Stimulated activated CD8-positive, alpha-beta memory T cell treated with anti-CD3 and anti-CD28 coated beads, Interleukin-4, amount 100 ng/mL, for 24 hours (primary cell): ENCODE data around the gene ZNHIT2.
A peak's percentile ranks its signal among the peaks of the same experiment; 100 is the strongest.

Source experiments
- DNase-seq: peaks from one replicate; pipeline ENCODE4 v3.0.0-alpha.2; 2020; ENCODE audit warnings: low read depth

The ZNHIT2 gene

GRCh38 chr11:65103476-65103875 is 14.0 kb downstream of the ZNHIT2 start:
- DNase-seq, result no peak

DNA sequence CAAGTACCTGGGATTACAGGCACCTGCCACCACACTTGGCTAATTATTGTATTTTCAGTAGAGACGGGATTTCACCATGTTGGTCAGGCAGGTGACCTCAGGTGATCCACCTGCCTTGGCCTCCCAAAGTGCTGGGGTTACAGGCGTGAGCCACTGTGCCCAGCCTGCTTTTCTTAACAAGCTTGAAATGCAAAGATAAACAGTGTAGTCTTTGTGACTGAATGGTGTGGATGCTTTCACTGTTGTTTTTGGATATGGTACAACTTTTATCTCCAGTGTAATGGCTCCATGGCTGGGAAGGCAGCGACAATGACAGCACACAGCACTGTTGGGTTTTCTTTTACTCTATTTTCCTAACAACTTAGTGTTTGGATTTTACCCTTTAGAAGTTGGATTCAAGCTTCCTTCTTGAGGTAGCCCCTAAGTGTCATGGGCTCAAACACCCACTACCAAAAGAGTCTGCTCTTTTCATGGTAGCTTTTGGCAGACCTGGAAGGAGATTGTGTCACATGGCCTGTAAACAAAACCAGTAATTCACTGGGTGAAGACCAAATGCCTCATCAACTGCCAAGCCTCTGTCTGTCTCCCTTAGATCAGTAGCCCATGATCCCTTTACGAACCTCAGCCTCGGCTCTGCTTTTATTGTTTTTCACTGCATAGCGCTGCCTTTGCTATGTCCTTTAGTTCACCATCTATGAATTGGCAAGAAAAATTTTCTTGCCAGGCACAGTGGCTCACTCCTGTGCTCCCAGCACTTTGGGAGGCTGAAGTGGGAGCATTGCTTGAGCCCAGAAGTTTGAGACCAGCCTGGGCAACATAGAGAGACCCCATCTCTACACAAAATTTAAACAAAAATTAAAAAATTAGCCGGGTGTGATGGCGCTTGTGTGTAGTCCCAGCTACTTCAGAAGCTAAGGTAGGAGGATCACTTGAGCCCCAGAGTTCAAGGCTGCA is 15.1 kb downstream of the ZNHIT2 start:
- DNase-seq, result no peak

DNA sequence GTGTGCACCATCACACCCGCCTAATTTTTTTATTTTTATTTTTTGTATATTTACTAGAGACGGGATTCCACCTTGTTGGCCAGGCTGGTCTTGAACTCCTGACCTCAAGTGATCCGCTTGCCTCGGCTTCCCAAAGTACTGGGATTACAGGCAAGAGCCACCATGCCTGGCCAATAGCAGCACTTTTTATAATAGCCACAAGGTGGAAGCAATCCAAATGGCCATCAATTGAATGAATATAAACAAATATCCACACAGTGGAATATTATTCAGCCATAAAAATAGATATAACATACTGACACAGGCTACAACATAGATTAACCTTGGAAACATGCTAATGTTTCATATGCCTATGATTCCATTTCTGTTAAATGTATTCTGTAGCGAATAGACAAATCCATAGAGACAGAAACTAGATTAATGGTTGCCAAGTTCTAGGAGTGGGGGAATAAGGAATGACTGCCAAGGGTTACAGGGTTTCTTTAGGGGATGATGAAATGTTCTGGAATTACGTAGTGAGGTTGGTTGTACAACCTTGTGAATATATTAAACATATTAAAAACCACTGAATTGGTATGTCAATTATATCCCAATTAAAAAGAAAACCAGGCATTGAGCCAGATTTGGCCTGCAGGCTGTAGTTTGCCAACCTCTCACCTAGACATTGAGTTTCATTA is 16.7 kb downstream of the ZNHIT2 start:
- DNase-seq, result no peak

- DNase-seq, result no peak
These were observed 20.6 kb downstream of the ZNHIT2 start for GRCh38 chr11:65096926-65097325.

DNA sequence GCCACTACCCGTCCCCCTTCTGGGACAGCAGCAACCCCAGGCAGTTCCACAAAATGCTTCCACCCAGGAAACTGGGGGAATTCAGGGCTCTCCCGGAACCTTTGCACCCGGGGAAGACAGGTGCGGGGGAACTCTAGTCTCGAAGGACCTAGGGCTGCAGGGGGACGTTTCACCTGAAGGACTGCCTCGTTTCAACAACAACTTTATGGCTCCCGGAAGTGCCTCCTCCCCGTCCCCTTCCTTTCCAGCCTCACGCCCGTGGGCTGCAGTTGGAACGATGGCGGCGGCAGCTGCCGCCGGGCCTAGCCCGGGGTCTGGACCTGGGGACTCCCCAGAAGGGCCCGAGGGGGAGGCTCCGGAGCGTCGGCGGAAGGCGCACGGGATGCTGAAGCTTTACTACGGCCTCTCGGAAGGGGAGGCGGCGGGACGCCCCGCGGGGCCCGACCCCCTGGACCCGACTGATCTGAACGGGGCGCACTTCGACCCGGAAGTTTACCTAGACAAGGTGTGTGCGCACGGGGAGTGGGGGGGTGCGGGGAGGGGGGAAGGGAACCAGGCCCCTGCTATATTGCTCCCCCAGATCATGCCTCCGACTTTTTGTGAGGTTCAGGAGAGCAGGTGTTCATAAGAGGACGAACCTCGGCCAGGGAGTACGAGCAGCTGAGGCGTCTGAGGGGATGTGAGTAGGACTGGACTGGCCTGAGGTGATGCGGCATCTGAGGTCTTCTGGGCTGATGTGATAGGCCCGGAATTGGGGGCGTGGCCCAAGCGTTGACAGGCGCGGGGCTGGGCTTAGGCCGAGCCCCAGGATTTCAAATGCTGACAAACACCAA is 21.3 kb downstream of the ZNHIT2 start, which contains the start of gene VPS51:
Gene VPS51, plus strand, starts transcription at position 241 of the 833 bp plus-strand sequence. Its CDS starts 37 bp downstream, at position 278.
- peak; percentile 71 for DNase-seq

DNA sequence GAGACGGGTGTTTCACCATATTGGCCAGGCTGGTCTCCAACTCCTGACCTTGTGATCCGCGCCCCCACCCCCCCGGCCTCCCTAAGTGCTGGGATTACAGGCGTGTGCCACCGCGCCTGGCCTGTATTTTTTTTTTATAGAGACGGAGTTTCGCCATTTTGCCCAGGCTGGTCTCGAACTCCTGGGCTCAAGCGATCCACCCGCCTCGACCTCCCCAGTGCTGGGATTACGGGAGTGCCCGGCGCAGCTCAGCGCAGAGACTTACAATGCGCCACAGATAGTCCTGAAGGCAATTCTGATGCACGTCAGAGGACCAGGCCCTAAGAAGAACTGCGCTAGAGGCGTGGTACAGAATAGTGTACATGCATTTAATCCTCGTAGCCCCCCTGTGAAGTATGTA is 22.1 kb downstream of the ZNHIT2 start:
- DNase-seq, result no peak

GRCh38 chr11:65090628-65091027 is 26.9 kb downstream of the ZNHIT2 start:
- DNase-seq, result no peak

GRCh38 chr11:65089621-65090020 is 27.9 kb downstream of the ZNHIT2 start:
- DNase-seq, result no peak

DNA sequence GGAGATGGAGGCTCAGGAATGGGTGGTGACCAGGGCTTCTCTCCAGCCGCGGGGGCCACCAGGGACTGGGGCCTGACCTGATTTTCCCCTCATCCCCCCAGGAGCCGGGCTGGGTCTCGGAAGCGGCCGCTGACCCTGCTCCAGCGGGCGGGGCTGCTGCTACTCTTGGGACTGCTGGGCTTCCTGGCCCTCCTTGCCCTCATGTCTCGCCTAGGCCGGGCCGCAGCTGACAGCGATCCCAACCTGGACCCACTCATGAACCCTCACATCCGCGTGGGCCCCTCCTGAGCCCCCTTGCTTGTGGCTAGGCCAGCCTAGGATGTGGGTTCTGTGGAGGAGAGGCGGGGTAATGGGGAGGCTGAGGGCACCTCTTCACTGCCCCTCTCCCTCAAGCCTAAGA is 29.7 kb downstream of the ZNHIT2 start:
- no peak for DNase-seq

GRCh38 chr11:65087216-65087615 is 30.3 kb downstream of the ZNHIT2 start:
- DNase-seq, result no peak

- DNase-seq, result no peak
These were observed 30.7 kb downstream of the ZNHIT2 start for GRCh38 chr11:65086809-65087208.

DNA sequence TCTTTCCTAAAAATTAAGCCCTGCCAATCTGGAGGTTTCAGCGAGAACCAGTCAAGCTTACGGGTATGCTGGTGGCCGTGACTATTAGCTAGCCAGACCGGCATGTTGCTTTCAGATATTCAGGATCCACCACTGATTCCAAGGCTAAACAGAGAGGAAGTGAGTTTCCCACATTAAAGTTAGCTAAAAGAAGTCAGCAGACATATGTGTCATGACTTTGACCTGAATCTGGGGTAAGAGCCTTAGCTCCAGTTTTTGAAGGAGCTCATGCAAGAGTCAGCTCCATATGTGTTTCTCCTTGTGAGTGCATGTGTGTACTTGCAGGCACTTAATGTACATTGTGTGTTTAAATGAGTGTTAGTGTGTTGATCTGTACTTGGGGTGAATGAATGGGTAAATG is 32.1 kb downstream of the ZNHIT2 start:
- no peak for DNase-seq

GRCh38 chr11:65084598-65085375 is 32.7 kb downstream of the ZNHIT2 start:
- DNase-seq, result no peak

- peak; percentile 96 for DNase-seq
These were observed 33.5 kb downstream of the ZNHIT2 start, which contains the start of the genes CDCA5 and ZFPL1 for GRCh38 chr11:65083834-65084597. CDCA5 (minus strand) TSS chr11:65084040; CDS start chr11:65083978, 62 bp downstream. ZFPL1 (plus strand) TSS chr11:65084222; CDS start chr11:65084699, 477 bp downstream.

- DNase-seq, result no peak
These were observed 34.2 kb downstream of the ZNHIT2 start for GRCh38 chr11:65083134-65083833.

DNA sequence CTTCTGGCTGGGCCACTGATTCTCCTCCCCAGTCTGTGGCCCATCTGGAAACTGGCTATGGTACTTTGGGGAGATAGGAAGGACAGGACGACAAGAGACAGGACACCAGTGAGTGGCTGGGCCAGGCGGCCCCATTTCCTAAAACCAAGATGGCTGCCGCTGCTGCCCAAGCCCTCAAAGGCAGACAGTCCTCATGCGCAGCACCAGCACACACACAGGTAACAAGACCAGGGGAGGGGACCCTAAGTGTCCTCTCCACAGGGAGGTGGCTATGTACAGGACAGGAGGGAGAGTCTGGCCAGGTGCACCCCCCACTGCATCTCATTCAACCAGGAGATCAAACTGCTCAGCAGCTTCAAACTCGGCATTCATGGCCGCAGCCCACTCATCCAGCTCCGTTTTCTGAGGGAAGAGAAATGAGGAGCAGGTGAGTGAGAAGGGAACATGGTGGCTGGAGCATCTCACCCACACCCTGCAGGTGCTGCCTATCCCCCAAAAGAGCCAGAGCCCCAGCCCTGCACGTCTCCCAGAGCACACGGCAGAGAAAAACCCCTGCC is 38.6 kb downstream of the ZNHIT2 start:
- no peak for DNase-seq

DNA sequence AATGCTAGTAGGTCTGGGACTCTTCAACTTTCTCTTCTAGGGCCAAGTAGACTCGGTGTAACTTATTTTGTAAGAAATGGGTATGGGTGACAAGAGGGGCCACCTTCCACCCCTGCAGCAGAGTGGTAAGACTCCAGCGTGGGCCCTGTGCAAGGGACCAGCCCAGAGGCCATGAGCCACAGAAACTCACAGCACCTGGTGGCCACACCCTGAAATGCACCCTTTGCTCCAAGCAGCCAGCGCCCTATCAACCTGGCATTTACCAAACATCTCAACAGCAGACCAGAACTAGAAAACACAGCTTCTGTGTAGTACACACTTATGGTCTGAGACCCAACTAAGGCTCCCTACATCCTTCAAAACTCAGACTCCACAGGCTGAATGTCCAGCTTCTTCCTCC is 39.4 kb downstream of the ZNHIT2 start:
- peak; percentile 46 for DNase-seq

GRCh38 chr11:65077451-65077850 is 40.0 kb downstream of the ZNHIT2 start:
- DNase-seq, result no peak

DNA sequence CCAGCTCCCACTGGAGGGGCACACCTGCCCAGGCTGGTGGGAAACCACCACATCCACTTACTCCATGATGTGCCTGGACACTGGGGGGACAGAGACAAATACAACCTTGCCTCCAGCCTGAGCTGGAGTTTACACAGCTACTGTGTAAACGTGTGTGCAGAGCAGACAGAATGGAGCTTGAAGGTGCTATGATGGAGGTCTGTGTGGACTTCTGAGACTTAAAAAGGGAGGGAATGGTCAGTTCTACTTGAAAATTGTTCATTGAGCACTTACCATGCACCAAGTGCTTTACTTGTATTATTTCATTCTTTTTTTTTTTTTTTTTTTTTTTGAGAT is 44.9 kb downstream of the ZNHIT2 start:
- DNase-seq, result no peak
